GM10266 (cell line): ENCODE measurements around the gene PARVB.
"Not testable (repeated sequence)": the region's sequence is repeated elsewhere in the genome, so short reads cannot be mapped to it uniquely, and the experiment has no call there.

Experiments
- DNase-seq: peaks from one replicate; pipeline ENCODE4 v3.0.0; 2012; ENCODE audit errors: extremely low spot score
- CTCF ChIP-seq: IDR thresholded peaks from 2 replicates; pipeline ENCODE4 v1.5.1; 2012; ENCODE audit warnings: mild to moderate bottlenecking, low read depth; ENCODE audit not compliant: control insufficient read depth, insufficient read depth; ENCODE audit errors: missing control alignments

PARVB gene

GRCh38 chr22:44004104-44004460 is 20.0 kb upstream of the PARVB start:
- TF ChIP-seq CTCF: no peak
- DNase-seq: no peak

GRCh38 chr22:44005524-44005923 is 18.6 kb upstream of the PARVB start:
- DNase-seq: no peak
- TF ChIP-seq CTCF: no peak

- TF ChIP-seq CTCF: no peak
These were observed 11.9 kb upstream of the PARVB start for GRCh38 chr22:44012162-44012561.

GRCh38 chr22:44012591-44012990 is 11.5 kb upstream of the PARVB start:
- no peak for DNase-seq
- TF ChIP-seq CTCF: no peak

More at GRCh38 chr22:44012162-44012561, 11.9 kb upstream of the PARVB start:
- no peak for DNase-seq

GRCh38 chr22:44014241-44014640 is 9.9 kb upstream of the PARVB start:
- DNase-seq: no peak
- TF ChIP-seq CTCF: no peak

GRCh38 chr22:44016586-44016985 is 7.5 kb upstream of the PARVB start:
- not testable (repeated sequence) for DNase-seq

GRCh38 chr22:44018594-44018993 is 5.5 kb upstream of the PARVB start:
- DNase-seq: no peak
- no peak for TF ChIP-seq CTCF

- TF ChIP-seq CTCF: no peak
- DNase-seq: no peak
These were observed 4.7 kb upstream of the PARVB start for GRCh38 chr22:44019416-44019815.
